Dedifferentiated amniotic fluid mesenchymal stem cell (primary cell): ENCODE data around the gene ASB13.

Experiments used
- DNase-seq: peaks from one replicate; pipeline ENCODE4 v3.0.0-alpha.2; 2016; ENCODE audit errors: extremely low spot score

ASB13 gene

DNA sequence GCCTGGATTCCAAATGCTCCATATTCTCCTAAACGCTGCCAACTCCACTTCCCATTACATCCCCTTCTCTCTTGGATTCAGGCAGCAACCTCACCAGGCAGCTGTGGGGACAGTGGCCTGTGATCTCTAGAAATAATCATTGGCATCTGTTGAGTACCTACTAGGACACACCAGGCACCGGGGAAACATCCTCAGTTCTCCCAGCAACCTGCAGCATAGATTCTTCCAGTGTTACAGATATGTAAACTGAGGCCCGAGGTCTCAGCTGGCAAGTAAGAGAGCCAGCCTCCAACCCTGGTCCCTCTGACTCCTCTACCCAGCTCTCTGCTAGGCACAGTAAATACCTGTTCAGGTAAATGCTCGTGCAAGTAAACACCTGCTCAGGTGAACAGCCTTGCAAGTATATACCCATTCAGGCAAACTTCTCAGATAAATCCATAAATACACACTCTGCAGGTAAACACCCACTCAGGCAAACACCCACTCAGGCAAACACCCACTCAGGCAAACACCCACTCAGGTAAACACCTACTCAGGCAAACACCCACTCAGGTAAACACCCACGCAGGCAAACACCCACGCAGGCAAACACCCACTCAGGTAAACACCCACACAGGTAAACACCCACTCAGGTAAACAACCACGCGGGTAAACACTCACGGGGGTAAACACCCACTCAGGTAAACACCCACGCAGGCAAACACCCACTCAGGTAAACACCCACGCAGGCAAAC, 18.7 kb downstream of the ASB13 start:
- DNase-seq: no peak

DNA sequence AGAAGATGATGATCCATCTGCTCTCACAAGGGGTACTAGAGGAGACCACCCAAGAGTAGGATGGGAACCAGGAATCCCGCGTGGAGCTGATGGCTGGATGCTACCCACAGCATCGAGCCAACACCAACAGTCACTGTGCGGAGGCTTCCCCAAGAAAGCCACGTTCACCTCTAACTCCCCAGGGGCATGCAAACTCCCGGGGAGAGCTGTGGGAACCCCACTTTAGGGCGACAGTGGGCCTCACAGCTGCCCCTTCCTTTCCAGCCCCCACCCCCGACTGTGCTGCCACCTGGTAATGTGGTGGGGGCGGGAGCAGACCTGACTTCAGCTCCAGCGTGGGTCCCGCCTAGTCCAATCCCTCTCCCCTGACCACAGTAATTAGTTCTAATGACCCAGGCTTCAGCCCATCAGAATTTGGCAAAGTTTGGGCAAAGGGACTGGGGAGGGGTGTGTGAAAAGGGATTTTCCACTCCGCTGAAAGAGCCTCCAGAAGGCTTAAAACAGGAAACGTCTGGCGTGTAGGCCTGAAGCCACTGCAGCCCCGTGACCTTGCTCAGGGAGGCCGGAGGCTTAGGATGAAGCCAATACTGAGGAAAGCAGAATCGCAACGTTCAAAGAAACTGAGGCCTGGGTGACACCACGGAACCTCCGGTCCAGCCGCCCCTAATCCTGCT, 20.3 kb downstream of the ASB13 start:
- no peak for DNase-seq

DNA sequence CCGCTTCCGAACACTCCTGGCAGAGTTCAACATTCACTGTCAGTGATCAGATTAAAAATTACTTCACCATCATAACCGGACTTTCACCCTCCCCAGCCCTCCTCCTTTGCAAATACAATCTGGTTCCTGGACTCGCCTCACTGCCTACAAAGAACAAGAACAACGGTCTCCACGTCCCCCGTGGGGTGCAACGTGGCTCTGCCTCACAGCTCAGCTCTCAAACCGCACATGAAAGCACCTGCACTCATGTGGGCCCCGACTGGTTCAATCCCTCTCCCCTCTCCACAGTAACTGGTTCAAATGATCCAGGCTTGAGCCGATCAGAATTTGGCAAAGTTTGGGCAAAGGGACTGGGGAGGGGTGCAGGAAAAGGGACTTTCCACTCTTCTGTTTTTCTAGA, 21.0 kb downstream of the ASB13 start:
- DNase-seq: no peak

DNA sequence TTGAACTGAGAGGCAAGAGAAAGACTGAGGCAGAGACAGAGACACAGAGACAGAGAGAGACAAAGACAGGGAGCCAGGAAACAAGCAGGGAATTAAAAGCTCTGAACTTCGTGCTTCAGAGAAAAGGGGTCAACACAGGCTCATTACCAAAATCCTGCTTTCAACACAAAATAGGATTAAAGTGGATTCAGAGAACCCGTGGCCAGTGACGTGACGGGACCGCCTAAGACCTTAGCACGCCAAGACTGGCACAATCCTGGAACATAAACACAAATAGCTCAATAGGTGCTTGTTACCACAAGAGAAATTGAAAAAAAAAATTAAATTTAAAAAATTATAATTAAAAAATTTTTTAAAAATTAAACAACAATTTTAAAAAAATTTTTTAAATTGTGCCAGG, 21.5 kb downstream of the ASB13 start:
- no peak for DNase-seq

DNA sequence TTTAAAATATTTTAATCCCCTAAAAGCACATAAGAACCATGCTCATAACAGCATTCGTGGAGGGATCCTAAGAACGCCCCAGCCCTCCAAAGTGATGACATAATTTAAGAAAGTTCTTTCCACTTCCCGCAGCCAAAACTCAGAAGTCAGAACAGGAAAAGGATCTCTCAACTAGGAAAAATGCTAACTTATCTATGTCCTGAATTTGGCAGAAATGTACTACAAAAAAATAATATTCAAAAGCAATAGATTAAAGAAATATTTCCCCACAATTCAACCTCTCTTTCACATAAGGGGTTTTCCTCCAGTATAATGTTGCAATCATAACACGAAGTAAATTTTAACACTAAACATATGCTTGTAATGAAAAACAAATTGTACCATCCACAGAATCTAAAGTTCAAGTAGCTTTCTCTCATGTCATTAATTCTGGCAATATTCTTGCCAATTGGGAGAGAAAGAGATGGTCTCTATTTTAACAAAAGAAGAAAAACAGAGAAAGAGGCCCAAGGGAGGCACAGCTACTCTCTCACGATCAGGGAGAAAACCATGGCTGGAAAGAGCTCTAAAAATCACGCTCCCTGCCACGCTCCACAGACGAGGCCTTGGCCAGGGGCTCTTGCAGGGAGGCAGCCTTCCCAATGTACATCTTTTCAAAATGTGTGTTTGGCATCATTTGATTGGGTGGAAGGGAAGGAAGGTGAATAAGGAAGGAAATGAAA, 22.9 kb downstream of the ASB13 start:
- no peak for DNase-seq

DNA sequence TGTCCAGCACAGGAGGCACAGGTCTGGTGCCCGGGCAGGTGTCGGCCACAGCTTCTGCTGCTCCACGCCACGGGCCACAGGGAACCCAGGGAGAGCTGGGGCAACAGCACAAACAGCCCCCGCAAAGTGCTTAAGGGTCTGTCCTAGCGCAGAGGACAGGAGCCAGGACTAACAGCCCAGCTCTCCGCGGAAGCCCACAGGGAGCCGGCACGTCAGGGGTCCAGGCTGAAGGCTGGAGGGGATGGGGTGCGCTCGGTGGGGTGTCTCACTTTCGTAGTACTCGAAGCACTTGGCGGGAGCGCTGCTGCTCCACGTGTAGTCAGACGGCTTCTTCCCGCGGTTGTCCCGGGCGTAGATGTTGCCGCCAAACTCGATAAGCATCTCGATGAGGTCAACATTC, 24.9 kb downstream of the ASB13 start:
- DNase-seq: no peak

DNA sequence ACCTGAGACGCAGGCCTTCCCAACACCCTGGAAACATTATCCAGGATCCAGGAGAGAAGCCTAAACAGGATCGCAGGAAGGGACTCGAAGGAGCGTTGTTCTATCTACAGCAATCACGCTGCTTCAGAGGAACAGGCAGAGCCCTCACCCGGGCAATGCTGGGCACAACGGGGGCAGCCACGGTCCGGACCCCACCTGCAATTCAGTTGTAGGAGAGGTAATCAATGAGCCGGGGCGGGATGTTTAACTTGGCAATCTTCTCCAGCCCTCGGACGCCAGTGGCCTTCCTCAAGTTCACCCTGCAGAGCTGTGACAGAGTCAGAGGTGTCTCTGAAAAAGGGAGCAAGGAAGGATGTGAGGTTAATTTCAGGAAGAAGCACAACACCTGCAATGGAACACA, 25.9 kb downstream of the ASB13 start:
- DNase-seq: no peak

DNA sequence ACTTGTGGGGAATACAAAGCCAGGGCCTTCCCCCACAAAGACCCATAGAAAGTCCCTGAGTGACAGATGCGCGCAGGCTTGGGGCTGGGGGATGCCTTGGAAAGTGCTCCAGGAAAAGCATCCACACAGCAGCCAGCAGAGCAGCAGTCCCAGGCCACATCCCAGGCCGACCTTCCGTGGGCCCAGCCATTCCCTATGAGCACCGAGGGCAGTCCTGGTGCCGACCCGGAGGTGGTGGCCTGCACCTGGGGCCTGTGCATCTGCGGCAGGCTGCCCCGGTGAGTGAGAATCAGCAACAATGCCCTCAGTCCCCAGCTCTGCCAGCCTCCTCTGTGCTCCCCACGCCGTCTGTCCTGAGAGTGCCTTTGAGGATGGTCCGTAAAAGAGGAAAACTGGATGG, 26.4 kb downstream of the ASB13 start:
- no peak for DNase-seq

DNA sequence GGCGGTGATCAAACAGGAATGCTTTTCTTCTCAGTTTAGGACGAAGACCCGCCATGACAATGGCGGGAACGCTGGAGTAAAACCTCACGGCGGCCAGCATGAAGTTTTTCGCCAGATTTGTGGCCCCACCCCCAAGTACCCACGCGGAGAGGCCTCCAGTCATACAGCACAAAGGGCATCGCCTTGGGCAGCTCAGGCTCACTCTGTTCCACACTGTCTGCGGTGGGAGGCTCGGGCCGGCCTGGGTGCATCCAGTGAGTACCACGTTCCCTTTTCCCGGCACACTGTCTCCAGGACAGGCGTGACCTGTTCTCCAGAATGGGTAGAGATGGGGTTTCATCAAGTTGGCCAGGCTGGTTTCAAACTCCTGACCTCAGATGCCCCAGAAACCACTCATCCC, 27.3 kb downstream of the ASB13 start:
- DNase-seq: no peak

DNA sequence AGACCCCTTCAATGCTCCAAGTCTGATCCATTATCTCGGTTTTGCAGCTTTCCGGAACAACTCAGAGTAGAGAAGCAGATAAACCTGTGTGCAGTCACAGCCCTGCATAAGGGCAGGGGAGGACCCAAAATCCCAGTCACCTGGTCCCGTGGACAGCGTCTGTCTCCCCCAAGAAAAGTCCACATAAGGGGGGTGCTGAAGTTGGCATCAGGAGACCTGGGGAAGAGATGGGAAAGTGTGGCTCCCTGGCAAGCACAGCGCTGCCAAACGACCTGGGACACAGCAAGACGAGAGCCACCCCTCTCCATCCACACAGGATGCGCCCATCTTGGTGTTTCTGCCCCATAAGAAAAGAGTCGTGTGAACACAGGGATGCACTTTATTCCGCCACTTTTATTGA, 27.9 kb downstream of the ASB13 start:
- DNase-seq: no peak

DNA sequence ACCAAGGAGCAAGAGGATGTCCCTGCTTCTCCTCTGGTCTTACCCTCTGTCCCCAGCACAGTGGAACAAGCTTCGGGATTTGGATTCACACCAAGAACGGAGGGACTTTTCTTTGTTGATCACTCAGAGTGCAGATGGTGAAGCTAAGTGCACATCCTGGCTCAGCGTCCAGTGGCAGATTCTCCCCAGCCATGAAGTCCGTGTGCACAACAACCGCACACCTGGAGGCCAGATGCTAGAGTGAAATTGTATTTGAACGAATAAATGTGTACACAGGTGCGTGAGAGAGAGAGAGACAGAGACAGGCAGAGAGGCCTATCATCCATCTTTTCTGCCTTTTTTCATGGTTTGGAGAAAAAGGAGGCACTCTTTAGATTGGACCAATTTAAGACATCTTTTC, 31.5 kb downstream of the ASB13 start:
- no peak for DNase-seq

DNA sequence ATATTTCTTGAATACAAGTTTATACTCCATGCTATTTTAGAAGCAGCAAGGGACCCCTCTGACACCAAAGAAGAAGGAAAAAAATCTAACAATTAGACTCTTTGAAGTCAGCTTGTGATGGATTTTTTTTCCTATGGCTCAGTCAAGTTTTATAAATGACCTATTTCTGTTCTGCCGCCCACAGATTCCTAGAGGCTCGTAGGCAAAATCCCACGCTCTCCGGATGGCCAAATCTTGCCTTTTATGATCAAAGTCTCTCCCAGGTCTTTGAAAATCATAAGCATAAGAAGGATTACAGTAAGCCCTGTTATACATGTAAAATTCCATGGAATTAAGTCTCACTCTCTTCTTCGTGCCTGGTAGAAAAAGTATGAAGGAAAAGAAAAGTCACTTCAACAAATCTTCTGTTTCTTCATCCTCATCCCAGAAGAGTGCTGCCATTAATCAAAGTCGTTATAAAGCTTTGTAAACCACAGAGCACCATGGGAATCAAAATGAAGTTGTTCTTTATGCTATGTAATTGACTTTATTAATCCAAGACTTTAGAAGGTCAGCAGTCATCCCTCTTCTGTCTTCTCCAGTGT, 33.1 kb downstream of the ASB13 start:
- no peak for DNase-seq

DNA sequence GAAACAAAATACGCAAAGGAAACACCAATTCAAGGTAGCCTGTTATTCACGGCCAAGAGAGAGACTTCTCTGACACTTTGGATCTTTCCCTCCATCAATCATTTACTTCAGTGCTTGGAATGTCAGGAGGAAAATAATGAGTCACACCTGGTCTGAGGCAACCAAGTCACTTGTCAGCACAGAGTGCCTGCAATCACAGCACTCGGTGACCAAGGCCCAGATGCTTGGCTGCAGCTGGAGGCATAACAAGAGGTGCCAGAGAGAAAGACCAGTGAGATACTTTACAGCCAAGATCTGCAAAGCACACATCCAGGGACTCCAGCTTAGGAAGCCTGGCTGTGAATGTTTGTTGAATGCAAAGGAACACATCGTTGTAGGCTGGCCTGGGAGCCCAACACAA, 33.9 kb downstream of the ASB13 start:
- DNase-seq: no peak

DNA sequence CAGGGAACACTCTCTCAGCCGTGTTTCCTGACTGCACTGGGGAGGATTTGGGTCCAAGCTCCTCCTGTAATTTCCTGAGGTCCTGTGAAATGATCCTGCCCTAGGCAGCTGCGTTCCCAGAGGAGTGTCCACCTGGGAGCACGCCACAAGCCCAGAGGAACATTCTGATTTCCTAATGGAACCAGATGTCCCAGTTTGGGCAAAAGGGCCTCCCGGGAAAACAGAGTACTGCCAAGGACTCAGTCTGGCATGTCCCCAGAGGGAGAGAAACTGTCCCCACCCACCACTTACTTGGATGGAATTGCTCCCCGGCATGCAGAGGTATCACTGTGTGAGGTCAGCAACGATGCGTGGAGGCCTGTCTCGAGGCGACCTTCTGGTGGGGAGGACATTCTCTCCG, 34.5 kb downstream of the ASB13 start:
- DNase-seq: no peak

DNA sequence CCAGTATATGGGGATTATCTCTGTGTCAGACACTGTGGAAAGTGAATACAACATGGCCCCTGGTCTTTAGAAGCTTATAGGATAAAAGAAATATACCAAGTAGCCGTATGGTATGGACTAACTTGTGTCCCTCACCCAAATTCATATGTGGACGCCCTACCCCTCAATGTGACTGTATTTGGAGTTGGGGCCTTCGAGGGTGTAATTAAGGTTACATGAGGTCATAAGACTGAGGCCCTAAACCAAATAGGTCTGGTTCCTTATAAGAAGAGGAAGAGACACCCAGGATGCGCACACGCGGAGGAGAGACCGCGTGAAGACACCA, 36.3 kb downstream of the ASB13 start:
- no peak for DNase-seq

DNA sequence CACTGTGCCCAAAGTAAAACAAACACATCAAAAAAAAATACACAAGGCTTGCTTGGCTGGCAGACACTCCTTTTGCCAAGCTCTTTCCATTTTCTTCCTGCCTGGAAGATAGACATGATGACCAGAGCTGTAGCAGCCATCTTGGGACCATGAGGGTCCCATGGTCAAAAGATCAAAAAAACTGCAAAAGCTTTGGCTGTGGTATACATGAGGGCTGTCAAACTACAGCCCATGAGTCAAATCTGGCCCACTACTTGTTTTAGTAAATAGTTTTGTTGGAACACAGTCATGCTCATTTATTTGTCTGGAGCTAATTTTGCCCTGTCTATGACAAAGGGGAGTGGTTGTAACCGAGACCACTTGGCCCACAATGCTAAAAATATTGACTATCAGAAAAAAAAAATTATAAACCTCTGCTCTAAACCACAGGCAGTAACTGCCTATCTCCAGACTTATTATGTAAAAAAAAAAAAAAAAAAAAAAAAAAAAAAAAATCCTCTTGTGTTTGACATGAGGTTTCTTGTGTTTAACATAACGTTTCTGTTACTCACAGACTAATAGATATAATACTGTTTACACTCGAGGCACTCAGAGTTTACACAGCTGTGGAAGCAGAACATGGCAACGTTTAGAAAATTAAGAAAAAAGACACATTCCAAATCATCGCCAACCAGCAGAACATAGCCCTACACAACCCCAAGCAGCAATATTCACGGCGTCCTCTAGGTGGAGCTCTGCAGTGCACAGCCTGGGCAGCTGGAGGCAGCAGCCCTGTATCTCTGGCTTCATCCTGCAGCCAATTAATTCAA, 36.9 kb downstream of the ASB13 start:
- DNase-seq: peak; percentile 66

DNA sequence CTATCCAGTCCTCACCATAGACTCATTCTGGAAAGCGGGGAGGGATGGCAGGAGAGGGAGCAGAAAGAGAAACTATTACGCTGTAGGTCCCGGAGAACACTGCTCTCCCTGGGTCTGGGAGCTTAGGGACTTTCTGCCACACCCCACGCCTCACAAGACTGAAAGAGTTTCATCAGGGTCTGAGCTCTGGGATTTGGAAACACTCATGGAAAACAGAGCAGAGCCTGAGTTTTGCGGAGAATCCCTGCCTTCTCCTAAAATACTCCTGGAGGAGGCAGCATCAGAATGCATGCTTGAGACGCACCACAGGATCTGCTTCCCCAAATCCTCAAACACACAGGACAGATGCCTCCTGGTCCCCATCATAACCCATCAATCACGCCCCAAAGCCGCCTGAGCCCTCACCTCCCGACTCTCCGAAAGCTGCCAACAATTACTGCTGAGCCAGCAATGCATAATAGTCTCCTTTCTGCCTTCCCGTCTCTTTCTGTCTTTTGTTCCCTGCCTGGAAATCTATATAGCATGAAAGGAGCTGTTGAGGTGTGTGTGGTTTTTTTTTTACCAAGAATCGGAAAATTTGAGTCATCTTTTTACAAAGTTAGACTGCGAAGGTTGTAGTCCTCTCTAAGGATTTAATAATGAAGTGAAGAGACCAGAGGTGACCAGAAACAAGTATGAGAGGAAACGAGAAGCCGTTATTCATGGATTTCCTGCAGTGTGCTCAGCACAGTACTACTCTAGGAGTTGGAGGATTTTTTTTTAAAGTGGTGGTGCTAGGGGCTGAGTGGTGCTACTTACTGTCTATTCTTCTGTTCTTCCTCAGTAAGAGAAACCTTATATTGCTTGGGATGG, 37.7 kb downstream of the ASB13 start:
- peak; percentile 66 for DNase-seq

DNA sequence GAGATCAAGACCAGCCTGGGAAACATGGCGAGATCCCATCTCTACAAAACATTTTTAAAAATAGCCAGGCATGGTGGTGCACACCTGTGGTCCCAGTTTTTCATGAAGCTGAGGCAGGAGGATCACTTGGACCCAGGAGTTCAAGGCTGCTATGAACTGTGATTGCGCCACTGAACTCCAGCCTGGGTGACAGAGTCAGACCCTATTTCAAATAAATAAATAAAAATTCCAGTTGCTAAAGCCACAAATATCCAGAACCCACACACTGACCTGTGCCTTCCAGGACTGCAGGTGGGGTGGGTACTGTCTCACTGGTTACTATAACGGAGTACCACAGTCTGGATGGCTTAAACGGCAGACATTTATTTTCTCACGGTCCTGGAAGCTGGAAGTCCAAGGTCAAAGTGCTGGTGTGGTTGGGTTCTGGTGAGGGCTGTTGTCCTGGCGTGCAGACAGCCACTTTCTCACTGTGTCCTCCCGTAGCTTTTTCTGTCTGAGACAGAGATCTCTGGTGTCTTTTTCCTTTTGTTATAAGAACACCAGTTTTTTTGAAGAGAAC, 38.8 kb downstream of the ASB13 start:
- DNase-seq: no peak

DNA sequence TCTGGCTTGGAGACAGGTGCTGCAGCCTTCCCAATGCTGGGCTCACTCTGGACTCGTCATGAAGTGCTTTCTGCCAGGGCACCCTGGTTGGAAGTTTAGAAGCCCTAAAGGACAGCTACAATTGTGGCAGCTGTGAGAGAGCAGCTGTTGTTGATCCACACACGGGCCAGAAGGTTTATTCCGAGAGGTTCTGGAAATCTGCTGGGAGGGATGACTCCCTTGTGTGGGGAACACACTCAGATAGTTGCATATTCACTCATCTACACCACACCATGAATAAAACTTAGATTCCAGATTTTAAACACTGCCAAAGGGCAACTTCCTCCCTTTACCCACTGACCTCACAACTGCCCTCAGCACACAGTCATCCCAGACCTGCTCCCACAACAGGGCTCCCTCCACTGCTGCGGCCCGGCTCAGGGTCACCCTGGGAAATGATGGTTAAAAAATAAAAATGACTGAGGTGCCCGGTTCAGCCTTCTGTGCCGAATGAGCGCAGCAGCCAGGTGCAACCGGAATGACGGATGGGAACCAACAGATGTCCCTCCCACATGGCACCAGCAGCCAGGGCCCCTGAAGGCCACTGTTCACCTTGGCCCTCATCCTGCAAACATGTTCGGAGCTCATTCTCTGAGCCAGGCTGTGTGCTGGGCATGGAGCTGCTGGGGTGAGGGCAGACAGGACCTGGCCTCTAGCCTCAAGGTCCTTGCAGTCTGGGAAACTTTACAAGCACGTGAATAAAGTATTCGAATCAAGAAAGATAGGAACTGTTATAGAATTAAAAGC, 40.2 kb downstream of the ASB13 start:
- DNase-seq: no peak

DNA sequence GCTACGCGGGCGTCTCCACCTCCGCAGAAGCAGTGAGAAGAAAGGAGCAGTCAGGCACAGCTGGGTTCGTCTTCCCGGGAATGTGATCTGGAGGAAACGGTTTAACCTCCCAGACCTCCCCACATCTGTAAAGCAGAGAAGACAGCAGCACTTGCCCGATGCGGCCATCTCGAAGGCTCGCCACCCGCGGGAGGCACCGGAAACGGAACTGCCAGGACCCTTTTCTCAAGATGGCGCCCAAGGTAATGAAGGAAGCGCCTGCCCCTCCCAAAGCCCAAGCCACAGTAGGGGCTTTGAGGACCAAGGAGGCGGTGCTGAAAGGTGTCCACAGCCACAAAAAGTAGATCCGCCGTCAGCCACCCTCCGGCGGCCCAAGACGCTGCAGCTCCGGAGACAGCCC, 41.7 kb downstream of the ASB13 start:
- DNase-seq: no peak
